ENCODE measurements around the gene EPN3. TPM values are rescaled to one million over a fixed set of nuclear protein-coding genes. Genes with fewer than 3 reads are reported as not detected.

The EPN3 gene
- total RNA-seq, 2 donors from 2014 or later, result not detected

DNA sequence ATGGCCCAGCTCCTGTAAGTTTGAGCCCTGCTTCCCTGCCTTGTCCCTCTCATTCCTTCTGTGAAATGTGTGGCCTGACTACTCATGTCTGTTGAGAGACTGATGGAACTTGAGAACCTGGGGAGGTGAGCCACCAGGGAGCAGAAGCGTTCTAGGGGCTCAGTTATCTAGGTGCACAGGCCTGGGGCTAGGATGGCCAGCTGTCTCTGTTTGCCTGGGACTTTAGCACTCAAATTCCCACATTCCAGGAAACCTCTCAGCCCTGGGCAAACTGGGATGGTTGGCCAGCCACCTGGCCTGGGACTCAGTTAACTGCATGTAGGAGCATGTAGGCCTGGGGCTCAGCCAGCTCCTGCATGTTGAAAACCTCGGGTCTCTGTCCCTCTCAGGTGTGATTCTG is 9.3 kb upstream of the EPN3 start:
- H3K9me3 Mint-ChIP-seq, result no peaks in the 10 kb centered on the region
- no peaks in the 10 kb centered on the region for H3K36me3 Mint-ChIP-seq
- no peak for ATAC-seq
- no peak for DNase-seq (ENCODE audit: low spot score in 2 of 2)
- no peak overlapping the region for H3K27ac Mint-ChIP-seq

DNA sequence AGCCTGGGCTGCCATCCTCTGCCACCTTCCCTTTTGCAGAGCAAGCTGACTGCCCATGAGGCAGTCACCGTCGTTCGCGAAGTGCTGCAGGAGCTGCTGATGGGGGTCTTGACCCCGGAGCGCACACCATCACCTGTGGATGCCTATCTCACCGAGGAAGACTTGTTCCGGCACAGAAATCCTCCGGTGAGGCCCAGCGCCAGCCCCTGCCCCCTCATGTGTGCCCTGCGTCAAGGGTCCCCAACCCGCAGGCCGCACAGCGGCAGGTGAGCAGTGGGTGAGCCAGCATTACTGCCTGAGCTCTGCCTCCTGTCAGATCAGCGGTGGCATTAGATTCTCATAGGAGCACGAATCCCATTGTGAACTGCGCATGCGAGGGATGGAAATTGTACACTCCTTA is 7.7 kb upstream of the EPN3 start:
- DNase-seq (ENCODE audit: low spot score in 2 of 2) (no peak), ATAC-seq (no peak)
- H3K27ac Mint-ChIP-seq, result no peak overlapping the region
- no peaks in the 10 kb centered on the region for H3K9me3 Mint-ChIP-seq
- H3K36me3 Mint-ChIP-seq, result no peaks in the 10 kb centered on the region

DNA sequence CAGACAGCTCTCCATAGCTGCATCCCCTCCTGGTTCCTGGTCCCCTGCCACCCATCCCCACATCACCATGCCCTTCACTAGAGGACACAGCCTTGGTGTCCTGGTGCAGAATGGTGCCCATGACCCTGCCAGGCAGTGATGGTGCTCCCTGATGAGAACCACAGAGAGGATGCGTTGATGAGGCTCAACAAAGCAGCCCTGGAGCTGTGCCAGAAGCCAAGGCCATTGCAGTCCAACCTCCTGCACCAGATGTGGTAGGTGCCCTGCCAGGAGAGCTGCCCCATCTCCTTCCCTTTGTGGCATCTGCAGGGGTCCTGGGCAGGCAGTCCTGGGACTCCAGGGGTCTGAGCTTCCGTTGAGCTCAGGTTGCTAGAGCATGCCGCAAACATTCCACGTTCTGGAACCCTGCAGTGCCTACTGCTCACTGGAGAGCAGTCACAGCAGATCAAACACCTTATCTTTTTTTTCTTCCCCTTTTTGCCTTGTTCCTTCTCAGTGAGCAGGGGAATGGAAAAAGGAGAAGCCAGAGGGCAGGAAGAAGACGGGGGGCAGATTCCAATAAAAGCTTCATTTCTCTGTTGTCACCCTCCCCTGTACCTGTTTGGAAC is 5.3 kb upstream of the EPN3 start:
- DNase-seq (ENCODE audit: low spot score in 2 of 2) (no peak), ATAC-seq (no peak)
- no peaks in the 10 kb centered on the region for H3K36me3 Mint-ChIP-seq
- H3K27ac Mint-ChIP-seq, result no peak overlapping the region
- H3K9me3 Mint-ChIP-seq, result no peaks in the 10 kb centered on the region

DNA sequence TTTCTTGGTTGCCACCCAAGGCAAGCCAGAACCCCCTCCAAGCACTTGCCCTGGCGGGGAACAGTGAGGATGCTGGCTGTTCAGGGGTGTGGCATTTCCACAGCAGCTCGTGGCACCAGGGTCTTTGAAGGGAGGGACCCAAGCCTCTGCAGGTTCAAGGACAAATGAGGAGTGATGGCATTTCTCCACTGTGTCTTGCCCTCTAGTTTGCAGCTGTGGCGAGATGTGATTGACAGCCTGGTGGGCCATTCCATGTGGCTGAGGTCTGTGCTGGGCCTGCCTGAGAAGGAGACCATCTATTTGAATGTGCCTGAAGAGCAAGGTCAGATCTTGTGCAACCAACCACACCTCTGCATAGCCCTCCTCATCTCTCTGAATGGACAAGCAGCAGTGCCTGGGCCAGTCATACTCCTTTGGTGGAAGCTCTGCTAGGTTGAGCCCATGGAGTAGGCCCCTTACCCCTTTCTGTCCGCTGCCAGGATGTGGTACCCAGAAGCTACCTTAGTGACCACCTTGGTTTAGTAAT is 4.5 kb upstream of the EPN3 start:
- H3K9me3 Mint-ChIP-seq, result no peaks in the 10 kb centered on the region
- H3K27ac Mint-ChIP-seq, result no peak overlapping the region
- no peak for ATAC-seq
- DNase-seq (ENCODE audit: low spot score in 2 of 2), result no peak
- no peaks in the 10 kb centered on the region for H3K36me3 Mint-ChIP-seq

DNA sequence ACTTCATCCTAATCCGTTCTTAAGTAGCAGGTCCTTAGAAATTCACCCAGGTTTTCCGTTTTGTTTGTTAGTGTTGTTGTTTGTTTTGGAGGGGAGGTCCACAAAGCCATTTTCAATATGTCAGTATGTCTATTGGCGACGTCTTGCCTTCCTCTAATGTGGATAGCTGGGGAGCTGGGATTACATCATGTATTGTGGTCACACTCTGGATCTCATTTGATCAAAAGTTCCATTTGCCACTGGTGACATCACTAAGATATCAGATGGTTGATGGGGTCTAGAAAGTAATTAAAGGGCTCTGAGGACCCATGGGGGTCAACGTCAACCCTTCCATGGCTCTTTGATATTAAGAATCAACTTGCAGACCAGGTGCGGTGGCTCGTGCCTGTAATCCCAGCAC is 2.7 kb upstream of the EPN3 start:
- no peaks in the 10 kb centered on the region for H3K36me3 Mint-ChIP-seq
- H3K9me3 Mint-ChIP-seq, result no peaks in the 10 kb centered on the region
- DNase-seq (ENCODE audit: low spot score in 2 of 2), result no peak
- H3K27ac Mint-ChIP-seq, result no peak overlapping the region
- no peak for ATAC-seq

DNA sequence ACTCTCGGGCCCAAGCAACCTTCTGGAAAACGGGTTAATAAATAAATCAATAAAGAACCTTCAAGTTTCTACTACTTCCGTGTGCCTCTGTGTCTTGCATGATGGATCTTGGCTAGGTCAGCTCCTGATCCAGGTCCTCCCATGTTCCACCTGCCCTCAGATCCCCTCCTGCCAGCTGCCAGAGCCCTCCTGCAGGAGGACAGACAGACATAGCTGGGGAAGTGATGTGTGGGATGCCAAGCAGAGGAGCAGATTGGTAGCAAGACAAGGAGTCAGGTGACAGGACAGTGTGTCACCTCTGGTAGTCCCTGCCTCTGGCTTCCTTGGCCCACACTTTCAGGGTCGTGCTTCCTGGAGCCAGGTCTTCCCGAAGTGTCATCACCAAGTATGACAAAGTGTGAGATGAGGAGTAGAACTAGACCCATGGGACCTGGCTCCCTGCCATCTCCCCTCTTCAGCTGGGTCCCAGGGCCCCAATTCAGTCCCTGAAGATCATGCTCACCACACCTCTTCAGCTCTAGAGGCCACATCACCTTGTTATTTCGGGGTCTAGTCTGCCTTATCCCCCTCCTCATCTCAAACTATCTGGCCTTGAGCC is 1.0 kb upstream of the EPN3 start:
- Mint-ChIP-seq H3K36me3 (no peaks in the 10 kb centered on the region), H3K9me3 (no peaks in the 10 kb centered on the region), H3K27ac (no peak overlapping the region)
- DNase-seq (ENCODE audit: low spot score in 2 of 2) (no peak), ATAC-seq (no peak)

DNA sequence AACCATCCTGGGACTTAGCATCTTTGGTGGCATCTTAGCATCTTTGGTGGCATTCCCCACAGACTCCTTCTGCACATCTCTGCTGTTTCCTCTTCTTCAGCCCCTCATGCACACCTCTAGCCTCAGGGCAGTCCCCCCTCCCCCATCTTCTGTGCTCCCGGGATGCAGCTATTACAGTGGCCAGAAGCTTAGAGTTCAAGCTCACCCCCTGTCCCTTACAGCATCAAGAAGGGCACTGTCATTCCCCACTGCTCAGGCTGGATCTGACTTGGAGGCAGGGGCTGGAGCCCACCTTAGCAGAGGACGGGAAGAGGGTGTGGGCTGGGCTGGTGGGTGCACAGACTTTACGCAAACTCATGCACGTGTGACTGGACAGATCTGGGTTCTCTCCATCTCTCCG is 650 bp downstream of the EPN3 start:
- Mint-ChIP-seq H3K27ac (no peak overlapping the region), H3K9me3 (no peaks in the 10 kb centered on the region), H3K36me3 (no peaks in the 10 kb centered on the region)
- ATAC-seq (no peak), DNase-seq (ENCODE audit: low spot score in 2 of 2) (no peak)

DNA sequence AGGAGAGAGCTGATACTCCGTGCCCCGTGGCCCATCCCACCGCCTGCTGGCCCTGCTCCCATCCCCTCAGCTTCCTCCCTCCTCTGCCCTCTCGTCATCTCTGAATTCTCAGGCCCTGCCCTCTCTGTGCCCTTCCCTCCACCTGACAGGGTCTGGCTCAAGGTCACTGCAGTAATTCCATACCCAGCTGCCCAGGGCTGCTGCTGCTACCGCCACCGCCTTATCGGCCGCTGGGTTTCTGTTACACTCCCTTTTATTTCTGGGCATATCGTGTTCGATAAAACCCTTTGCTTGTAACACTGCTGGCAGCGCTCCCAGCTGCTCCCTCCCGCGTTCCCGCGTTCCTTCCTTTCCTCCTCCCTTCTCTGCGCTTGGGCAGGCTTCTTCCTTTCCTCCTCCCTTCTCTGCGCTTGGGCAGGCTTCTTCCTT is 1.2 kb downstream of the EPN3 start:
- Mint-ChIP-seq H3K9me3 (no peaks in the 10 kb centered on the region), H3K36me3 (no peaks in the 10 kb centered on the region), H3K27ac (no peak overlapping the region)
- ATAC-seq, result peak in 1 of 2 donors; percentile 27
- no peak for DNase-seq (ENCODE audit: low spot score in 2 of 2)

DNA sequence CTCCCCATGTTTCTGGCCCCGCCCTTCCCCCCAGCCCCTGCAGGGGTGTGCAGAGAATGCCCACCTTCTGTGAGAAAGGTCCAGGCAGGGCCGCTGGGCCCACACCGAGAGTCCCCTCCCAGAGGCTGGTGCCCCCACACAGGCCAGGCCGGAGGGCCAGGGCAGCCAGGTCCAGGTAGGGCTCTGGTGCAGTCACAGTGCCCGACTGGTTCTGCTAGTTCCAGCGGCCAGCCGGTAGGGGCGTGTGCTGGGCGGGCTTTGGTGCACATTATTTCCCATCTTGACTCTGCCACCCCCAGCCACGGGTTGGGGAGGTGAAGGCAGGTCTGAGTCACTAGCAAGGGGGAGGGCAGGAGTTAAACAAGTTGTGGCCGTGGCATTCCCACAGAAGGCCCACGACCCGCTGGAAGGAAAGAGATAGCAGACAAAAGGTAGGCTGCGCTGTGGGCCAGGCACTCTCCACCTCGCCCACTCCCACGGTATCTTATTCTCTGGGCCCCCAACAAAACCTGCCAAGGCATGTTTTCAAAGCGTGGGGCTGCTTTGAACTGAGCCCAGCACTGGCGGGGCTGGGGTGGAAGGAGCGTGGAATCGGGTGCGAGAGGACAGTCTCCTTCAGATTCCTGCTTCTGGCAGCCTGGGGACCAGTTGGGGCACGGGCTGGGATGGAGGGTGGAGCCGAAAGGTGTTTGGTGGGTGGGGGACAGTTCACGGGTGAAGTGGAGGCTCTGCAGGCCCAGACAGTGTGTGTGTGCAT is 1.9 kb downstream of the EPN3 start:
- DNase-seq (ENCODE audit: low spot score in 2 of 2), result no peak
- peak; percentile 42 to 75 for ATAC-seq
- no peak overlapping the region for H3K27ac Mint-ChIP-seq
- H3K36me3 Mint-ChIP-seq, result no peaks in the 10 kb centered on the region
- H3K9me3 Mint-ChIP-seq, result no peaks in the 10 kb centered on the region

DNA sequence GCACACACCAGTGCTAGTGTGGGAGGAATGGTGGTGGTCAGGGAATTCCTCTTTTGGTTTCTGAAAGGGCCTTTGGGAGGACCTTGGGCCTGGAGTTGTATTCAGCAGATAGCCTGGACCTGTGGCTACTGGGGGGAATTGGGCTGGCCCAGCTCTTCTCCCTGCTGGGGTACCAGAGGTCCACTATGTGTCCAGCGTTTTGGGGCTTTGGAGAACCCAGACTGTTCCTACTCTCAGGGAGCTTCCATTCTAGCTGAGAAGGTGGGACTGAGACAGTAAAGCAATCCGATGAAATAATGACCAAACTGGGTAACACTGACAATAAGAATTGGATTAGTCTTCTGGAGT is 2.4 kb downstream of the EPN3 start:
- Mint-ChIP-seq H3K36me3 (no peaks in the 10 kb centered on the region), H3K9me3 (no peaks in the 10 kb centered on the region)

DNA sequence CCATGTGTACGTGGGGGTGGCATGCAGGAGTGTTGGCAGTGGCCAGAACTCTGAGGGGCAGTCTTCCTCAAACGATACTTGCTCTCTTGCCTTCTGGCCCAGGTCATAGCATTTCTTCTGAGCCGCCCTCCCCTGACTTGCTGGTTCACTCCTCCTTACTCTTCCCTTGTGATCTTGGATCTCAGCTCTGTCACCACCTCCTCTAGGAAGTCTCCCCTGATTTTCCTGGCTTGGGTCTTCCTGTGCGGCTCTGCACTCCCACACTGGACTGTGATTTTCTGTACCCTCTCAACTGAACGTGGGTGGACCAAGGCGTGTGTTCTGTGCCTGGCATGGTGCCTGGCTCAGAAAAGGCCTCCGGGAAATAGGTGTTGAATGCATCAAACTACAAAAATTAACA is 2.9 kb downstream of the EPN3 start:
- DNase-seq (ENCODE audit: low spot score in 2 of 2), result no peak
- Mint-ChIP-seq H3K36me3 (no peaks in the 10 kb centered on the region), H3K27ac (no peak overlapping the region), H3K9me3 (no peaks in the 10 kb centered on the region)
- ATAC-seq, result no peak

More for the DNA sequence above, 2.4 kb downstream of the EPN3 start:
- no peak for DNase-seq (ENCODE audit: low spot score in 2 of 2)
- ATAC-seq, result no peak
- H3K27ac Mint-ChIP-seq, result no peak overlapping the region

DNA sequence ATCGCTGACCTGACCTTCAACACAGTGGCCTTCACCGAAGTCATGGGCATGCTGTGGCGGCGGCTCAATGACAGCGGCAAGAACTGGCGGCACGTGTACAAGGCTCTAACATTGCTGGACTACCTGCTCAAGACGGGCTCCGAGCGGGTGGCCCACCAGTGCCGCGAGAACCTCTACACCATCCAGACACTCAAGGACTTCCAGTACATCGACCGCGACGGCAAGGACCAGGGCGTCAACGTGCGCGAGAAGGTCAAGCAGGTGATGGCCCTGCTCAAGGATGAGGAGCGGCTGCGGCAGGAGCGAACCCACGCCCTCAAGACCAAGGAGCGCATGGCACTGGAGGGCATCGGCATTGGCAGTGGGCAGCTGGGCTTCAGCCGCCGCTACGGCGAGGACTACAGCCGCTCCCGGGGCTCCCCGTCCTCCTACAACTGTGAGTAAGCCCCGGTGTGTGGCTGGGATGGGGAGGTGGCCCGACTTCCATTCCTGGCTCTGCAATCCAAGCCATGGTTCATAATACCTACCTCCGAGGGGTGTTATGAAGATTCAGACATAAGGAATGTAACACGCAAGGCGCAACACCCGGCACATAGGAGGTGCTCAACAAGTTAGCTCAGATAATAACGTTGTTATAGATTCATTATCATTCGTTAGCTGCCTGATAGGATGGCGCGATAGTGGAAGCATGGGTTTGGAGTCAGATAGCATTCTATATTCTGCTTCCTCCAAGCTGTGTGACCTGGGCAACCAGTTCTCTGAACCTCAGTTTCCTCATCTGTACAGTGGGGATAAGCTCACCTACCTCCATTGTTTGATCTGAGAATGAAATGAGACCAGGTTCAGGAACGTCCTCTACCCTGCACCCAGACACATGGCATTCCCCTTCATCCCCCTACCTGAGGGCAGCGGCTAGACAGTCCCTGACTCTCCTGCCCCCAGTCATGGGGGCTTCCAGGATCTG is 4.4 kb downstream of the EPN3 start:
- DNase-seq (ENCODE audit: low spot score in 2 of 2), result no peak
- Mint-ChIP-seq H3K27ac (no peak overlapping the region), H3K36me3 (no peaks in the 10 kb centered on the region), H3K9me3 (no peaks in the 10 kb centered on the region)
- ATAC-seq, result no peak

DNA sequence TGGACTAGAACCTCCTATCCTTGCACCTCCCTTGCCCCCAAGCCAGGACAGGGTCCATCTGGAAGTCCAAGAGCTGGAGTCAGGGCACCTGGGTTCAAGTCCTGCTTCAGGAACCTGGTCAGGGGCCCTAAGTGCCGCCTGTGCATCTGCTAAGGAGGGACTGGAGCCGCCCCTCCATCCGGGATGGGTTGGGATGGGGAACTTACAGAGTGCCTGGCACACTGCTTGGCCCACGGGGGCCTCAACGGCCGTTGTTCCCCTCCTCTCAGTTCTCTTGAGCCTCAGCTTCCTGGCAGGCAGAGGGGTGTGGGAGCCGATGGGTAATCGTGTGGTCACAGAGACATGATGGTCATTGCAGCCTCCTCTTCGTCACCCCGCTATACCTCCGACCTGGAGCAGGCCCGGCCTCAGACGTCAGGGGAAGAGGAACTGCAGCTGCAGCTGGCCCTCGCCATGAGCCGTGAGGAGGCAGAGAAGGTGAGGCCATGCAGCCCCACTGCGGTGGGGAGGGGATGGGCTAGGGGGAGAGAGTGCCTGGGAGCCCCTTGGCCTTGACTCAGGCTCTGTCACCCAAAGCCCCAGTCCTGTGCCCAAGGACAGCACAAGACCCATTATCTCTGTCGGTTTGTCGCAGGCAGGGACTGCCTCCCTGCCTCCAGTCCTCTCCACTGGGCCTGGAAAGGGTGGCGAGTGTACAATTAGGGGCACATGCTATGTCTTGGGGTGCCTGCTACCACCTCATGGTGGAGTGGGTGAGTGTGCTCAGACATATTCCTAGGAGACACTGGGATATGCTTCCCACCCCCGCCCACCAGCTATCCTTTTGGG is 5.4 kb downstream of the EPN3 start:
- no peaks in the 10 kb centered on the region for H3K9me3 Mint-ChIP-seq
- no peak for ATAC-seq
- DNase-seq (ENCODE audit: low spot score in 2 of 2), result no peak
- no peak overlapping the region for H3K27ac Mint-ChIP-seq
- H3K36me3 Mint-ChIP-seq, result no peaks in the 10 kb centered on the region

DNA sequence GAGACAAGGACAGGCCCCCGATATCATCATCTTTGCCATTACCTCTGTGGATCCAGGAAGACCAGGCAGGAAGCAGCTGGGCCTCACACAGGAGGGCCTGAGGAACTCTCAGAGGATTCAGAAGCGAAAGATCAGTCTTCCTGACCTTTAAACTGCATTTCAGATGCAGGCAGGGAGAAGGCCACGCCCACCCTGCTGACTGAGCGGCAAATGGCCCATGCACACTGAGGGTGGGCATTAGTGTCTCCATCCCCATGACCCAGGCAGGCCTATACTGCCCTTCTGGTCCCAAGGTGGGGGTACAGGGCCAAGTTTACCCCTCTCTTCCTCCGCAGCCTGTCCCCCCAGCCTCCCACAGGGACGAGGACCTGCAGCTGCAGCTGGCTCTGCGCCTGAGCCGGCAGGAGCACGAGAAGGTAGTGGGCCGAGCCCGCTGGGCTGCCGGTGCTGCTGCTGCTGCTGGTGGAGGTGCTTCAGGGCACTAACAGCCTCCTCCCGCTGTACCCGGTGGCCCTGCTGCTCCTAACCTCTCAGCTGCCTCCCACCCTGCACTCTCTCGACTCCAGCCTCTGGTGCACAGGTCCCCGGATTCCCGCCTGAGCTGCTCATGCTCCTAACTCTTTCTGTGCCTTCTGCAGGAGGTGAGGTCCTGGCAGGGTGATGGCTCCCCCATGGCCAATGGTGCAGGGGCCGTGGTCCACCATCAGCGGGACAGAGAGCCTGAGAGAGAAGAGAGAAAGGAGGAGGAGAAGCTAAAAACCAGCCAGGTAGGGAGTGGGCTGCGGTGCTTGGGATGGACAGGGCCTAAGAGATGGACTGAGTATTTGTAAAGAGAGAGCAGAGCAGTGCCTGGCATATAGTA is 6.2 kb downstream of the EPN3 start:
- DNase-seq (ENCODE audit: low spot score in 2 of 2) (no peak), ATAC-seq (no peak)
- H3K36me3 Mint-ChIP-seq, result no peaks in the 10 kb centered on the region
- no peaks in the 10 kb centered on the region for H3K9me3 Mint-ChIP-seq
- H3K27ac Mint-ChIP-seq, result no peak overlapping the region

DNA sequence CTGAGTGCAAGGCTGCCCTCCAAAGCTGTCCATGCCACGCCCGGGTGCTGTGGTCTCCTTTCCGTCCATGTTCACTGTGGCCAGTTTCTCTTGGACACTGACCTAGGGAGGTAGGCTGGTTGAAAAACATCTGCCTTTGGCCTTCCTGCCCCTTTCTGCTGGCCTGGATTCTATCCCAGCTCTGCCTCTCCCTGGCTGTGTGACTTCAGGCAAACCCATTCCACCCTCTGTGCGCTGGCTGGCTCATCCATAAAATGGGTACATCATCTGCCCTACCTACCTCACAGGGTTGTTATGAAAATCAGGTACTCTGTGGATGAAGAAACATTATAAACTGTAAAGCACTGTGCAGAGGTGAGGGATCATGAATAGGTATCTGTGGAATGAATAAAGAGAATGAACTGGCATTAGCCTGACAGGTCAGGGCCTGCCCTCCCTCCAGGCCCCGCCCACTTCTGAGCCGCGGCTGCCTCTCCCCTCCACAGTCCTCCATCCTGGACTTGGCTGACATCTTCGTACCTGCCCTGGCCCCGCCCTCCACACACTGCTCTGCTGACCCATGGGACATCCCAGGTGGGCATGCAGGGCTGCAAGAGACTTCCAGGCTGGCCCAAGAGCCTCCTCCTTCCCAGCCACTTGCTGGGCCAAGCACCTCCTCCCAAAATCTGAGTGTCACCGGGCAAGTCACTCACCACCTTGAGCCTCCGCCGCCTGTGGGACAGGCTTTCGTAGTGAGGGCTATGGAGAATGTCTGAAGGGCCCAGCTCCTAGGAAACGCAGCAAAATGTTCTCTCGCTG is 7.4 kb downstream of the EPN3 start:
- no peaks in the 10 kb centered on the region for H3K36me3 Mint-ChIP-seq
- no peak overlapping the region for H3K27ac Mint-ChIP-seq
- DNase-seq (ENCODE audit: low spot score in 2 of 2) (no peak), ATAC-seq (no peak)
- no peaks in the 10 kb centered on the region for H3K9me3 Mint-ChIP-seq

Data from activated naive CD4-positive, alpha-beta T cell treated with anti-CD3 and anti-CD28 coated beads, Interleukin-2, amount 50 U/mL, for 72 hours (primary cell).